ENCODE data around the gene RAD50. TPM values are rescaled to one million over a fixed set of nuclear protein-coding genes. Genes with fewer than 3 reads are reported as not detected.
A peak's percentile ranks its signal among the peaks of the same experiment; 100 is the strongest.
"Not testable (repeated sequence)": the region's sequence is repeated elsewhere in the genome, so short reads cannot be mapped to it uniquely, and the experiment has no call there.

The RAD50 gene
- polyA plus RNA-seq, 12 donors, result 18.1 to 37.4 (median 25.8) TPM; not detected in 1

DNA sequence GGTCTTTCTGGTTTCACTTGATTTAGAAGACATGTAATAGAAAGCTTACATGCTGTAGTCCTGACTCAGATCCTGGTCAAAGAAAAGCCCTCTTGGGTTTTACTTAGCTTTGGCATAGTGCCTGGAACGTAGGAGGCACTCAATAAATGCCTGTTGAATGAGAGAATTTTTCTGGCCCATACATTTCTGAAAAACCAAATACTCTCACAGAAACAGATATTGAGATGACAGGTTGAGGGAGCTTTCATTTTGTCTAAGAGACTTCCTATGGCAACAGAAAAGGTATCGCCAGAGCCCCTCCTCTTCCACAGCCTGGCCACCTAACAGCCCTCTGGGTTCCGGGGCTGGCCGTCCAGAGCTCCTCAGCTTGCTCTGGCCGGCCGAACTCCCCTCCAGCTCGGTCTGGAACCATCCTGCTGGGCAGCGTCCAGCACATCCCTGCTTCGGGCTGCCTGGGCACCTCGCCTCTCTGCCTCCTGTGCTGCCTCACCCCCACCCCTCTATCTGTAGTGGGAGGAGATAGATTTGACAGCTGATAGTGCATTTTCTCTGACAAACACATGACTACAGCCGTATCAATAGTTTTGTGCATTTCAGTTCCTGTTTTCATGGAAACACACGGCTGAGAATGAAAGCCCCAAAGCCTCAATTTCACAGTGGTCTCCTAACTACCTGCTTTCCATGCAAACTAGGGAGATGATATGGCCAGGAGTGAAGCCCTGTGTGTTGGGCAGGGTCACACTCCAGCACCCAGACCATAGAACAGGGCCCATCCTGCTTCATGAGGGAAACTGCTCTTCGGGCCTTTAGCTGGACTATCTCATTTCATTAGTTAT, 118.1 kb downstream of the RAD50 start:
- DNase-seq, result peak; percentile 23

DNA sequence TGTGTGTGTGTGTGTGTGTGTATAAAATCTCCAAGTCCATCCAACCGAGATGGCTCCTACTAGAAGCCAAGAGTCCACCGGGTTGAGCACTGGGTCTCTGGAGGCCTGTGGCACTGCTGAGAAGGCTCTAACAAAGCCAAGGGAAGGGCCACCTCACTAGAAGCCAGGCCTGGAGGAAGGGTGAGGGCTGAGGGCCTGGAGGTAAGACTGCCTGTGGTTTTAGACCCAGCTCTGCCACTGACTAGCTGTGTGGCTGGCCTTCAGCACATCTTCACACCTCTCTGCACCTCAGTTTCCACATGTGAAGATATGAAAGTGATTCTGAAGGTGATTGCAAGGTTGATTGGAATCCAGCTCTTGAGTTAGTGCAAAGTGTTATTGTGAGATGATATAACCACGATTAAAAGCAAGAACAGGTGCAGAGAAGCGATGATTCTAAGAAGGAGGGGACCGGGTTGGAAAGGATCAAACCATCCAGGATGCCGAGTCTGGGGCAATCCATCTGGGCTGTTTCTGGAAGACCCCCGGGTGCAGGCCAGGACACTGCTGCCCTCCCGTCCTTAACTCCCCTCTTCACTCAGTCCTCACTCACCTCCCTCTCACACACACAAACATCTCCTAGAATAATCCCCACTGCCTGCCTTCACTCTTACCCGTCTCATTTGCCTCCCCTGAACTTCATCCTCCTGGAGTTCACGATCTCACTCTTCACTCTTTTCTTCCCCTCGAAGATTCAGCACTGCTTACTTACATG, 119.3 kb downstream of the RAD50 start:
- DNase-seq, result no peak

DNA sequence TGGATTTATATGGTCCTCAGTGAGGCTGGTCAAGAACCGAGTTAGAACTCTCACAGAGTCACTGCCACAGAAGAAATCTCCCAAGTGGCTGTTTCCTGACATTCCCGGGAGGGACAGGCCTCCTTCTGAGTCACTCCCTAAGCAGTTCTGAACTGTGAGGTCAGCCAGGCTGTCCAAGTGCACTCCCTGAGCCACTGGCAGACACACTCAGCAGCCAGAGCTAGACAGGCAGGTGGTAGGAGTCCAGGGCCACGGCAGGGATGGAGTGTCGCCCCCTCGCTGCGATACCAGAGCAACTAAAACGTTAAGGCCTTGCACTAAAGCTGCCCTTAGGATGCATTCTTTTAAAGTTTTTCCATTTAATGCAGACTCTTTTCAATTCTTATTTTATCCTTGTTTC, 120.4 kb downstream of the RAD50 start:
- DNase-seq, result no peak

DNA sequence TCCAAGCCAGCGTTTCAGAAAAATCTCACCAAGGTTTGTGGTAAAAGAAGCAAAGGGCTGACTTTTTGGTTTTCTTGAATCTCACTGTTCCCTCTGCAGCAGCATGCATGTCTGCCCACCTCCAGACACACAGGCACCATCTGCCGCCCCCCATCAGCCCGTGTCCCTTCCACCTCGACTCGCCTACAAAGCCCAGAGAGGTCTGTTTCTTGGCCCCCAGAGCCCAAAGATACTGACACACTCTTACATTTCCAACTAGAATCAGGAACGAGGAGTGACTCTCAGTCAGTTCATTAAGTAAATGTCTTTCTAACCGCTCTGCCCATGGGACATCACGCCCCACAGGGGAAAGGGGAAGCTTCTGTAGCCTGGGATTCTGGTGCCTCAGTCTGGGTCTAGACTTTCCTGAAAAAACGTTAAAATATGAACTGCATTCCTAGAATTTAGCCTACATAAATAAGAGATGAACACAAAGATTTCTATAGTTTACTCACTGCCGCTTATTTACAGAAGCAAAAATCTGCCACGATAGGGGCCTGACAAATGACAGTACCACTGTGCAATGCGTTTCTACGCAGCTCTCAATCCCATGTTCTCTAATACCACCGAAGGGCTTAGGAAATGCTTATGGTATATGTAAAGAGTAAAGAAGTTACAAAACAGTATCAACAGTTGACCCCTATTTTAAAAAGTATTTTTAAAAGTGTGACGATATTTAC, 121.1 kb downstream of the RAD50 start:
- DNase-seq, result no peak

DNA sequence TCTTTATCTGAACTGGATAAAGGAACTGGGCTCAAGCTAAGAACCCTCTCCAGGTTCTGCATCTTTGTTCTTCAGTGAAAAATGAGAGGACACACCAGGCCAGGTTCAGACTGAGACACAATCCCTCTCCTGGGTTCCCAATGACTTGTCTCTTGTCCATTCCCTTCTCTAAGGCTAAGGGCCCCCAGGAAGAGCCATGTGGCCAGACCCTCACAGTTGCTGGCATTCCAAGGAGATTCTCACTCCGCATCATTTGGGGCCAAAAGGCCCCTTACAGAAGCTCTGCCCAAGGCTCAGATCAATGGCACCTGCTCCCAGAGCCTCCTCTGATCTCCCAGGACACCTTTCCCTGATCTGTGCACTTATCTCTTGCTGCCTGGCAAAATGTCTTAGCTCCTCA, 122.0 kb downstream of the RAD50 start:
- no peak for DNase-seq

DNA sequence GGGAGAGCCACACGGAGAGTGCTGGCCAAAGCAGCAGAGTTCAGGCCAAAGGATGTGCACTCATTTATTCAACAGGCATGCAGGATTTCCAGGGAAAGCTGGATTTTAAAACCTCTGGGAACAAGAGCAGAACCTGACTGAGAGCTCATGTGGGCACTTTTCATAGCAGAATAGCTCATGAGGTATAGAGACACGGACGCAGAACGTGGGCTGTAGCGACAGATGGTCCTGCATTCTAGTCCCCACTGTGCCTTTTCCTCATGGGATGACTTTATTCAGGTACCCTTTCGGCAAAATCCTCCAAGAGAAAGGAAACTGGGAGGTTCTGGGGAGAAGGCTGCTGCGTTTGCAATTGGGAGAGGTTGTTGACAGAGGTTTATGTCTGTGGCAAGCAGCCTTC, 122.4 kb downstream of the RAD50 start:
- no peak for DNase-seq

DNA sequence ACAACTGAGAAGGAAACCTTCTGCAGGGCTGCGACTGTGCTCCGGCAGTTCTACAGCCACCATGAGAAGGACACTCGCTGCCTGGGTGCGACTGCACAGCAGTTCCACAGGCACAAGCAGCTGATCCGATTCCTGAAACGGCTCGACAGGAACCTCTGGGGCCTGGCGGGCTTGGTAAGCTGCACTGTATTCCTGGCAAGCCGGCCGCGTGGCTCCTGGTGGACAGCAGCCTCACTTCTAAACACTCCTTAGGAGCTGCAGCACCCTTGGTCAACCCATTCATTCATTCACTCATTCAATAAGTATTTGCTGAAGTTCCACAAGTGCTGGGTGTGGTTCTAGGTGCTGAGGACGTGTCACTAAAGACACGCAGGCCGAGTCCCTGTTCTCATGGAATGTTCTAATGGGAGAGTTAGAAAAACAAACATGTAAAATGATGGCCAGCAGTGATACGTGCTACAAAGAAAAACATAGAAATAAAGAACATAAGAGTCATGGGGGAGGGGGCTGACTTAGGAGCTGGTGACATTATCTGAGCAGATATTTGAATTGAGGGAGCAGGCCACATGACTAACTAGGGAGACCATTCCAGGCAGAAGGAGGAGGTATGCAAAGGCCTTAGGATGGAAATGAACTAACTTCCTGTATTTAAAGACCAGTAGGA, 123.1 kb downstream of the RAD50 start:
- no peak for DNase-seq

DNA sequence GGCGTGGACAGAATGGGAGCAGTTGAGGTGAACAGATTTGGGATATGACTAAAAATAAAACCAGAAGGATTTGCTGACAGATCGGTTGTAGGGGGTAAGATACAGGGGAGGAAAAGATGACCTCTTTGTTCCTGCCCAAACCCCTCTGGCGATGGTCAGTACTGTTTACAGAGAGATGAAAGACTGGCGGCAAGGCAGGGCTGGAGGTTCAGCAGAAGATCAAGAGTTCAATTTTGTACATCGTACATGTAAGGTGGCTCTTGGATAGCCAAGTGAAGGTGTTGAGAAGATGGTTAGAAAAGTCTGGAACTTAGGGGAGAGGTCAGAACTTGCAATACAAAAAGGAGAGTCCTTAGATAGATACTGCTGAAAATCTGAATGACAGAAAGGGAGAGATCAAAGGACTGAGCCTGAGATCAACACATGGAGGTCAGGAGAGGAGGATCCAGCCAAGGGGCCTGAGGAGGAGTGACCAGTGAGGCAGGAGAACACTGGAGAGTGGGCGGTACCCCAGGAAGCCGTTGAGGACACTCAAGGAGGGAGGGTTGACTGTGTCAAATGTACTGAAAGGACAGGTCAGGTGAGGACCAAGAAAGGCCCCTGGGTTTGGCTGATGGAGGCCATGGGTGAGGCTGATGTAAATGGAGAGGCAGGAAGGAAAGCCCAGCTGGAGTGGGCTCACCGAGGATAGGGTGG, 124.2 kb downstream of the RAD50 start:
- no peak for DNase-seq

DNA sequence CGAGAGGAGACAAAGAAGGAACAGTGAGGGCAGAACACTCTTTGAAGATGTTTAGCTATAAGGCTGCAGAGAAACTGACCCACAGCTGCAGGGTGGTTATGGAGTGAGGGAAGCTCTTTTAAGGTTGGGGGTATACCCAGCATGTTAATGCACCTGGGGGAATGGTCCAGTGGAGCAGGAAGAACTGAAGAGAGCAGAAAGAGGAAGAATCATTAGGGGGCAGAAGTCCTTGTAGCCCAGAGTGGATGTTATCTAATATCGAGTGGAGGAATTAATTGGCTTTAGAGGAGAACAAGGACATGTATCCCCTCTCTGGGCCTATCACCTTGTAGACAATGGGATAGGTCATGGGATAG, 124.7 kb downstream of the RAD50 start:
- no peak for DNase-seq

DNA sequence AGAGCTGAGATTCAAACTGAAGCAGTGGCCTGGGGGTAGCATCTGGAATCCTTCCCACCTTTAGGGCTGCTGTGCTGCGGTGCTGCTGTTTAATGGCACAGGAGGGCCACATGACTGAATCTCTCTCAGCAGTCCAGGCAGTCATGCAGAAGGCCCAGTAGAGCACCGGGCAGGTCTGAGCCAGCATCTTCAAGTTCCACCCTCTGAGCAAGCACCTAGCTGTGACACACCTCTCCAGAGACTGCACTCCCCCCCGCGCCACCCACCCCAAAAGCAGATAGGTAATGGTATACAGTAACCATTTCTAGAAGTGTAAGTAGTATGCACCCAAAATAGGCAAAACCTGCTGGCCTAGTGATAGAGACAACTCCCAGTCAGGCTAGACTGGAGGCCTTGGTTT, 125.2 kb downstream of the RAD50 start:
- DNase-seq, result no peak

DNA sequence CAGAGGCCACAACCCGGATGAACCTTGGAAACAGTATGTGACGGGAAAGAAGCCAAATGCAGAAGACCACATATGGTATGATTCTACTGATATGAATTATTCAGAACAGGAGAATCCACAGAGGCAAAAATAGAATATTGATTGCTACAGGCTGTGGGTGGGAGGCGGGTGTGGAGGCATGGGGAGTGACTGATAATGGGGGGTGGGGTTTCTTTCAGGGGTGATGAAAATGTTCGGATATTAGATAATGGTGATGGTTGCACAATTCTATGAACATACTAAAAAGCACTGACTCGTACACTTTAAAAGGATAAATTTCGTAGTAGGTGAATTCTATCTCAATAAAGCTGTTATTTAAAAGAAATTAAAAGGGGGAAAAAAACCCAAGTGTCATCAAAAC, 127.7 kb downstream of the RAD50 start:
- no peak for DNase-seq

DNA sequence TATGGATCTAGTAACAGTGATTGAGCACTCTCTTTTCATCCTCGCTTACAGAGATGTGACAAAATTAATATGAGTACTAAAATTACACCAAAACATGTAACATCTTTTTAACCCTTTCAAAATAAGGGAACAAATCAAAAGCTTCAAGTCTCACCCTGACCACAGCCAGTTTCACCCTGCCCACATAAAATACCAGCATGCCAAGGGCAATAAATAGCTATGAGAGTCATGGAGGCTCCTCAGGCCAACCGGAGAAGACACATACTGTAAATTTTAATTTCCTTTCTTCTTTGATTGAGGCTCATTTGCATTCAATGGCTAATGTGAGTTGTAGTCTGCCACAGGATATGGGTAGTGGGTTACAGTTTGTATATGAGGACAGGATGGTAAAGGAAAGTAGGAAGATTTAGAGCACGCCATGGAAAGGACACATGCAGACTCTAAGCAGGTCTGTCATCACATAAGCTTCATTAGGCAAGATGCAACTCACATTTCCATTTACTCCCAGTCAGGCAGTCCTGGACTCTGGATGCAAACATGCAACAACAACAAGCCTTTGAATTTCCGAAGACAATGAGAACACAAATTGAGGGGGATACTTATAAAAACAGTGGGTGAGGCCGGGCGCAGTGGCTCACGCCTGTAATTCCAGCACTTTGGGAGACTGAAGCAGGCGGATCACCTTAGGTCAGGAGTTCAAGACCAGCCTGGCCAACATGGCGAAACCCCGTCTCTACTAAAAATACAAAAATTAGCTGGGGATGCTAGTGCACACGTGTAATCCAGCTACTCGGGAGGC, 128.3 kb downstream of the RAD50 start:
- DNase-seq, result no peak

DNA sequence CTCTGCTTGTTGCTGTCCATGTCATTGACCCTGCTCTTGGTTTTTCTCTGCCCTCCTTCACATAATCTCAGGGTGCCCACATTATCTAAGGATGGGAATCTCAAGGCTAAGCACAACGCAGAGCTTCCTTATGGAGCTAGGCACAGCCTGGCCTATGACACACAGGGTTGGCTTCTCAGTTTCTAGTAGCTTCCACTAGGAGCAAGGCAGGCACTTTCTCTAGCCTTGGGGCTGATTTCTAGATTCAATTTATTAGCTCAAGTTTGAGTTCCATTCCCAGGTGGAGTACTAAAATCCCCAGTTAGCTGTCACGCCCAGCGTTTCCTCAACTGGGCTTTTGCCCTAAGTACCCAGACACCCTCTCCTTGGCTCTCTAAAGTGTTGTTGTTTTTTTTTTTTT, 129.4 kb downstream of the RAD50 start:
- no peak for DNase-seq

DNA sequence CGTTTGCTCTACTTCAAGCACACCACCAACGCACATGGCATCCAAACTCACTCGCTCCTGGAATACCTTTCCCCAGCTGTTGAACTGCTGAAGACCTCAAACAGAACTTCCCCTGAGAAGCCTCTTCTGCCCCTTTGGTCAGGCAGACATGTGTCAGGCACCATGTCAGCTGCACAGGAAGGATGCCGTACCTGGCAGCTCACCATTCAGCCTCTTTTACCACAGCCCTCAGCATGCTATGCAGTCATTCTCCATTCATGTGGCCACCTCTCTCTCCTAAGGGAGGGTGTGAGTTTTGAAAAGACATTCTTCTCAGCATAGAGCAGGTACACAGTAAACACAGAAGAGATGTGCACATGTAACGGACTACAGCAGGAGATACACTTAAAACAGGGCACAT, 131.2 kb downstream of the RAD50 start:
- DNase-seq, result no peak

DNA sequence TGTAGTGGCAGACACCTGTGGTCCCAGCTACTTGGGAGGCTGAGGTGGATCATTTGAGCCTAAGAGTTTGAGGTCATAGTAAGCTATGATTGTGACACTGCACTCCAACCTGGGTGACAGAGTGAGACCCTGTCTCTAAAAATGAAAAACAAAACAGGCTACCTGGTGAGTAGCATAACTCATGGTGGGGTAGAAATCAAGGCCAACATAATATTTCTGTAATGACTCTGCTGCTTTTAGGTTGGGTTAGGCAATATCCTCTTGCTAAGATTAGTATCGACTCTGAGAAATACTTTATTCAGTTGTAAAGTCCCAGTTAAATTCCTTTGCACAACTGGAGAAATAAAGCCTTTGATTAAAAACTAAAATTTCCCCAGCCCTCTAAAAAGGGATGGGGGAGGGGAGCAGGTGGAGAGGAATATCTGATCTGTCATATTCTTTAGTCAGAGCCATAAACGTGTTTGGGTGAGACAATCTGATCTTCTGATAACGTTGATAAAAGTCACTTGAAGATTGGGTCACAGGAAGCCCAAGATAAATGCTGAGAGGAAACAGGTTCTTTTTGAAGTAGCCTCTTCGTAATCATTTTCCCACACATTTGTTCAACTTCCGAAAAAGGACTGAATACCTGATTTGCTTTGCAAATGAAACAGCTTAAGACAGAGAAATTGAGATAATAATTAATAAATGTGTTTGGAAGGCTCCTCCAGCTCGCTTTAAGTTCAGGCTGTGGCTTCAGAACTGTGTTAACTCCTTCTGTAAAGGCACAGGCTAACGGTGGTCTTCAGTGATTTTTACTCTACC, 132.0 kb downstream of the RAD50 start:
- no peak for DNase-seq

DNA sequence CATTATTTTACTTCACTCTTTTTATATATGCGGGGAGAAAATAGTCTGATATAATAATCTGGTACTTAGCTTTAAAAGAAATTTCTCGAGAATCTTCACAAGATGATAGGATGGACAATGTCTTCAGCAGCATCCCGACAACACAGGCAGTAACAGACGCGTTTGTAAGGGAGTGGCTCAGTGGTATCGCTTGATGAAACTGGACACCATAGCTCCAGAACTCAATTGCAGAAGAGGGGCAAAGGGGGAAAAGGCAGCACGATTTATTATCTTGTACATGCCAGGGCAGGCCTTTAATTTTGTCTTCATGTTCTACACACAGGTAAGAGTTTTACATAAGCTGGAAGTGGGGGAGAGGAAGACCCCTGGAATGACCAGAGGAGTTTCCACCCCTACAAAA, 132.7 kb downstream of the RAD50 start:
- DNase-seq, result no peak

DNA sequence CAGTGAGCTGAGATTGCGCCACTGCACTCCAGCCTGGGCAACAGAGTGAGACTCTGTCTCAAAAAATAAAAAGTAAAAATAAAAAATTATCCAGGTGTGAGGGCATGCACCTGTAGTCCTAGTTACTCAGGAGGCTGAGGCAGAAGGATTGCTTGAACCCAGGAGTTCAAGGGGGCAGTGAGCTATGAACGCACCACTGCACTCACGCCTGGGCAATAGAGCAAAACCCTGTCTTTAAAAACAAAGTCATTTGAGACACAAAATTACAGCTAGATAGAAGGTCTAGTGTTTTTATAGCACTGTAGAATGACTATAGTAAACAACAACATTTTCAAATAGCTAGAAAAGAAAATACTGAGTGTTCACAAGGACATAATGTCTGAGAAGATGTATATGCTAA, 133.4 kb downstream of the RAD50 start:
- no peak for DNase-seq

DNA sequence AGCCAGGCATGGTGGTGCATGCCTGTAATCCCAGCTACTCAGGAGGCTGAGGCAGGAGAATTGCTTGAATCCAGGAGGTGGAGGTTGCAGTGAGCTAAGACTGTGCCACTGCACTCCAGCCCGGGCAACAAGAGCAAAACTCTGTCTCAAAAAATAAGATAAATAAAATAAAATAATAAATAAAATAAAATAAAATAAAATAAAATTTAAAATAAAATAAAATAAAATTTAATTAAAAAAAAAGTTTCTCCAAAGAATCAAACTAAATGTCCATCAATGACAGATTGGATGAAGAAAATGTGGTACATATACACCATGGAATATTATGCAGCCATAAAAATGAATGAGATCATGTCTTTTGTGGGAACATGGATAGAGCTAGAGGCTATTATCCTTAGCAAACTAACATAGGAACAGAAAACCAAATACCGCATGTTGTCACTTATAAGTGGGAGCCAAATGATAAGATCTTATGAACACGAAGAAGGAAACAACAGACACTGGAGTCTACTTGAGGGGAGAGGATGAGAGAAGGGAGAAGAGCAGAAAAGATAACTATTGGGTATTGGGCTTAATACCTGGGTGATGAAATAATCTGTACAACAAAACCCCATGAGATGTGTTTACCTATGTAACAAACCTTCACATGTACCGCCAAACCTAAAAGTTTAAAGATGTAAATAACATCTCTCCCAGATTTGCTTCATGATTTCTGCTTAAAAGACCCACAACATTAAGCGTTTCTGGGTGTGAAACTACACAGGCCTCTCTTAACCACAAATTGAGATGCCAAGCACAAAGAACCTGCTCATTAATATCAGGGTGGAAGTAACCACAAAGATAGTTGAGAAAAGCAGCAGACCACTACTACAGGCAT, 135.2 kb downstream of the RAD50 start:
- DNase-seq, result not testable (repeated sequence)

DNA sequence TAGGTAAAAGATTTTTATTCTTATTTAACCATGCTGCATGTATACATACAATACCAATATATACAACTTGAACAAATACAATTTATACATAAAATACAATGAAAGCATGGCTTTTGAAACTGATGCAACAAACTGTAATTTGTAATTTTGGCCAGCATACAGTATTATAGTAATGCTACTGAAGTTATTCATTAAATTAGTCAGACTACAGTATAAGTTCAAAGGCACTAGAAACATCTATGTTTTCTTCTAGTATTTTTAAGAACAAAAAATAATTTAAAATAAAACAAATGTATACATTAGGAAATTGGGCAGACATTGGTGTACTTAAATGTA, 135.8 kb downstream of the RAD50 start:
- DNase-seq, result no peak
